Measurements from ENCODE around the gene GMDS.

DNA sequence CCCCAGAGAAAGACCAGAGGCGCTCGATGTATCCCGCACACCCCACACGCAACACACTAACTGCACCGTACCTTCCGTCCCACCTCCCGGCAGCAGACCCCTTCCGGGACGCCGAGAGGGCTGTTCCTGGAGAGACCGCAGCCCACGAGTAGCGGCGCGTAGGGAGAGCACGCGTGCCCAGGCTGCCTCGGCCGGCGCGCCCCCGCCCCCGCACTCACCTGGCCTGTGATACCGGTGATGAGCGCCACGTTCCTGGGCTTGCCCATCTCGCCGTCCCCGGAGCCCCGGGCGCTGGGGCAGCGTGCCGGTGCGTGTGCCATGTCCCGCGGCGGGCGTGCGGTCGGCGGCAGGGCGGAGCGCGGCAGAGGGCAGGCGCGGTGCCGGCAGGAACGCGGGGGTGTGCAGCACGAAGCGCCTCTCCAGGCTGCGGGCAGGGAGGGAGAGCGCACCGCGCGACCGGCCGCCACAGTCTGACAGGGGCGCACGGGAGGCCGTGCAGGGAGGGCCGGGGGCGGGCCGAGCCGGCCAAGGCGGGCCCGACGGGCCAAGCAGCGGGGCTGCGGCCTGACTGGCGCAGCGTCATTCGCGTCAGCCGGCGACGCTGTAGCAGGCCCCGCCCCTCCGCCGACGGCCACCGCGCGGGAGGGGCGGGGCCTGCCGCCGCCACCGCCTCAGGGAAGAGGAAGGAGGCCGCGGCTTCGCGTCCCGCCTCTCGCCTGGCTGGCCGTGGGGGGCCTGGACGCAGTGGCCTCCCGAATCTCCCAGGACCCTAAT, at the start of gene GMDS:
- TF ChIP-seq HIVEP1 (CRISPR knock-in tag; IDR thresholded peaks at IDR 0.05): no peak
- TF ChIP-seq NR2C2 (CRISPR knock-in tag; IDR thresholded peaks at IDR 0.05; ENCODE audit: borderline replicate concordance): peak; percentile 42
- TF ChIP-seq CBX2 (IDR thresholded peaks at IDR 0.05; ENCODE audit: low read depth, low read length): no peak
- no peak for TF ChIP-seq CBX2 (CRISPR knock-in tag; IDR thresholded peaks at IDR 0.05; ENCODE audit: low read depth)
- TF ChIP-seq, protein P1, sequence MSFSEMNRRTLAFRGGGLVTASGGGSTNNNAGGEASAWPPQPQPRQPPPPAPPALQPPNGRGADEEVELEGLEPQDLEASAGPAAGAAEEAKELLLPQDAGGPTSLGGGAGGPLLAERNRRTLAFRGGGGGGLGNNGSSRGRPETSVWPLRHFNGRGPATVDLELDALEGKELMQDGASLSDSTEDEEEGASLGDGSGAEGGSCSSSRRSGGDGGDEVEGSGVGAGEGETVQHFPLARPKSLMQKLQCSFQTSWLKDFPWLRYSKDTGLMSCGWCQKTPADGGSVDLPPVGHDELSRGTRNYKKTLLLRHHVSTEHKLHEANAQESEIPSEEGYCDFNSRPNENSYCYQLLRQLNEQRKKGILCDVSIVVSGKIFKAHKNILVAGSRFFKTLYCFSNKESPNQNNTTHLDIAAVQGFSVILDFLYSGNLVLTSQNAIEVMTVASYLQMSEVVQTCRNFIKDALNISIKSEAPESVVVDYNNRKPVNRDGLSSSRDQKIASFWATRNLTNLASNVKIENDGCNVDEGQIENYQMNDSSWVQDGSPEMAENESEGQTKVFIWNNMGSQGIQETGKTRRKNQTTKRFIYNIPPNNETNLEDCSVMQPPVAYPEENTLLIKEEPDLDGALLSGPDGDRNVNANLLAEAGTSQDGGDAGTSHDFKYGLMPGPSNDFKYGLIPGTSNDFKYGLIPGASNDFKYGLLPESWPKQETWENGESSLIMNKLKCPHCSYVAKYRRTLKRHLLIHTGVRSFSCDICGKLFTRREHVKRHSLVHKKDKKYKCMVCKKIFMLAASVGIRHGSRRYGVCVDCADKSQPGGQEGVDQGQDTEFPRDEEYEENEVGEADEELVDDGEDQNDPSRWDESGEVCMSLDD (CRISPR knock-in tag; IDR thresholded peaks at IDR 0.05; ENCODE audit: borderline replicate concordance): no peak
- TF ChIP-seq POLR2A (IDR thresholded peaks at IDR 0.05; ENCODE audit: insufficient read depth in 1 of 2, low read depth in 2 of 2, low read length in 2 of 2): peak; percentile 87 to 97
- peak; percentile 56 for TF ChIP-seq SKI (IDR thresholded peaks at IDR 0.05; ENCODE audit: partially characterized antibody)
- TF ChIP-seq CENPX (CRISPR knock-in tag; IDR thresholded peaks at IDR 0.05): no peak
- TF ChIP-seq RBM39 (IDR thresholded peaks at IDR 0.05; ENCODE audit: low read depth, low read length, poor library complexity, severe bottlenecking): no peak
- no peak for TF ChIP-seq TCF12 (IDR thresholded peaks at IDR 0.05)
- TF ChIP-seq TCF12 (CRISPR knock-in tag; IDR thresholded peaks at IDR 0.05): peak; percentile 58; the same call in 1 of the 2 replicates
- TF ChIP-seq RBM22 (optimal IDR thresholded peaks at IDR 0.05; ENCODE audit: low read length): no peak
- TF ChIP-seq RXRA (CRISPR knock-in tag; IDR thresholded peaks at IDR 0.05): no peak
- TF ChIP-seq FOXA1 (IDR thresholded peaks at IDR 0.05): no peak
- TF ChIP-seq FOXA1 (CRISPR knock-in tag; IDR thresholded peaks at IDR 0.05): no peak
- TF ChIP-seq, protein P2, sequence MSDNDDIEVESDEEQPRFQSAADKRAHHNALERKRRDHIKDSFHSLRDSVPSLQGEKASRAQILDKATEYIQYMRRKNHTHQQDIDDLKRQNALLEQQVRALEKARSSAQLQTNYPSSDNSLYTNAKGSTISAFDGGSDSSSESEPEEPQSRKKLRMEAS (IDR thresholded peaks at IDR 0.05): peak; percentile 93
- TF ChIP-seq ZNF652 (CRISPR knock-in tag; IDR thresholded peaks at IDR 0.05; ENCODE audit: borderline replicate concordance, low read depth): no peak
